CD14-positive monocyte (primary cell): ENCODE data around the gene CTDP1. TPM values are rescaled to one million over a fixed set of nuclear protein-coding genes. Genes with fewer than 3 reads are reported as not detected.

ENCODE experiments used
- DNase-seq, 3 donors: peaks; one replicate each; pipeline ENCODE4 v3.0.0-alpha.2; 2011 to 2022
- H2AFZ ChIP-seq: 2 replicates; pipeline ENCODE4 v1.6.0; 2012; ENCODE audit warnings: mild to moderate bottlenecking, low read depth, low read length, inconsistent platforms; ENCODE audit not compliant: insufficient read depth, poor library complexity, severe bottlenecking
- H3K27ac ChIP-seq, 2 donors: 1 replicate in 1 of 2; 2 replicates in 1 of 2; pipeline ENCODE4 v1.5.1; 2012 to 2013; ENCODE audit warnings: low read length in 2 of 2, control low read depth in 1 of 2, inconsistent platforms in 1 of 2, low read depth in 1 of 2, mild to moderate bottlenecking in 1 of 2
- H3K27me3 ChIP-seq, 2 donors: one replicate each; pipeline versions ENCODE4 v1.6.0 to v1.6.1; 2011 to 2013; ENCODE audit warnings: low read length in 2 of 2; ENCODE audit not compliant: control insufficient read depth in 2 of 2, insufficient read depth in 2 of 2
- H3K36me3 ChIP-seq, 2 donors: replicated peaks in 1 of 2; 1 replicate in 1 of 2; 2 replicates in 1 of 2; pipeline versions ENCODE4 v1.5.1 to v1.6.1; 2012 to 2013; ENCODE audit warnings: low read length in 2 of 2, control low read depth in 1 of 2, inconsistent platforms in 1 of 2, mild to moderate bottlenecking in 1 of 2; ENCODE audit not compliant: insufficient read depth in 2 of 2, control insufficient read depth in 1 of 2
- H3K4me1 ChIP-seq, 2 donors: 1 replicate in 1 of 2; 2 replicates in 1 of 2; pipeline versions ENCODE4 v1.5.1 to v1.6.1; 2012 to 2013; ENCODE audit warnings: low read length in 2 of 2, control low read depth in 1 of 2, inconsistent platforms in 1 of 2, mild to moderate bottlenecking in 1 of 2, moderate library complexity in 1 of 2; ENCODE audit not compliant: insufficient read depth in 2 of 2, control insufficient read depth in 1 of 2
- H3K4me2 ChIP-seq: replicated peaks from 2 replicates; pipeline ENCODE3; 2012; ENCODE audit warnings: low read length, moderate library complexity, mild to moderate bottlenecking; ENCODE audit not compliant: poor library complexity, severe bottlenecking; ENCODE audit errors: extremely low read depth
- H3K4me3 ChIP-seq, 3 experiments: fragments of 200-600 bp in 1 of 3; sonication (generic) in 1 of 3; replicated peaks in 1 of 3; 1 replicate in 2 of 3; 2 replicates in 1 of 3; pipeline ENCODE4 v1.5.1; 2011 to 2013; ENCODE audit warnings: low read length in 3 of 3, mild to moderate bottlenecking in 3 of 3, control low read depth in 2 of 3, low read depth in 2 of 3, inconsistent platforms in 1 of 3, moderate library complexity in 1 of 3
- H3K79me2 ChIP-seq: 2 replicates; pipeline ENCODE4 v1.6.0; 2012; ENCODE audit warnings: mild to moderate bottlenecking, control low read depth, inconsistent platforms, low read length, moderate library complexity; ENCODE audit not compliant: insufficient read depth
- H3K9ac ChIP-seq: 2 replicates; pipeline ENCODE4 v1.6.0; 2017; ENCODE audit warnings: low read length, mild to moderate bottlenecking; ENCODE audit not compliant: insufficient read depth, poor library complexity, severe bottlenecking
- H3K9me3 ChIP-seq, 2 donors: replicated peaks in 1 of 2; 1 replicate in 1 of 2; 2 replicates in 1 of 2; pipeline versions ENCODE4 v1.5.1 to v1.6.1; 2012 to 2013; ENCODE audit warnings: low read length in 2 of 2, control low read depth in 1 of 2; ENCODE audit not compliant: control insufficient read depth in 1 of 2, insufficient read depth in 1 of 2
- H4K20me1 ChIP-seq: 2 replicates; pipeline ENCODE4 v1.6.0; 2012; ENCODE audit warnings: mild to moderate bottlenecking, low read length, control low read depth, moderate library complexity; ENCODE audit not compliant: insufficient read depth
- H3K27ac Mint-ChIP-seq, 7 donors: one replicate each; pipeline ENCODE4 v1.8.0; 2020; ENCODE audit warnings: mild to moderate bottlenecking in 7 of 7, mixed read lengths in 7 of 7, moderate library complexity in 6 of 7, inconsistent platforms in 2 of 7
- H3K27me3 Mint-ChIP-seq, 3 donors: one replicate each; pipeline ENCODE4 v1.8.0; 2021 to 2022; ENCODE audit warnings: low read depth in 3 of 3, mild to moderate bottlenecking in 3 of 3, mixed read lengths in 3 of 3, moderate library complexity in 3 of 3, inconsistent platforms in 1 of 3
- H3K36me3 Mint-ChIP-seq, 2 donors: one replicate each; pipeline ENCODE4 v1.8.0; 2020; ENCODE audit warnings: mixed read lengths in 2 of 2, inconsistent platforms in 1 of 2, mild to moderate bottlenecking in 1 of 2
- H3K4me1 Mint-ChIP-seq: one replicate; pipeline ENCODE4 v1.8.0; 2020; ENCODE audit warnings: mild to moderate bottlenecking, mixed read lengths
- H3K4me3 Mint-ChIP-seq, 2 donors: one replicate each; pipeline ENCODE4 v1.8.0; 2020; ENCODE audit warnings: mild to moderate bottlenecking in 2 of 2, mixed read lengths in 2 of 2, moderate library complexity in 1 of 2
- H3K9me3 Mint-ChIP-seq, 7 donors: one replicate each; pipeline ENCODE4 v1.8.0; 2020 to 2022; ENCODE audit warnings: mixed read lengths in 7 of 7, mild to moderate bottlenecking in 6 of 7, moderate library complexity in 6 of 7, inconsistent platforms in 2 of 7
- CTCF ChIP-seq: fragments of 200-600 bp; IDR thresholded peaks from one replicate; pipeline ENCODE4 v1.8.0; 2022; ENCODE audit warnings: antibody characterized with exemption, mild to moderate bottlenecking
- WGBS: methylation state at CpG from one replicate; pipeline ENCODE4 v1.1.5; 2013; ENCODE audit warnings: missing lambda C conversion rate; ENCODE audit not compliant: insufficient coverage; 5-methylcytosine and 5-hydroxymethylcytosine counted together
- intact Hi-C, 2 donors: fragments of 100-400 bp; cut with micrococcal nuclease; formaldehyde crosslinking; loops; one replicate each; pipeline versions ENCODE4 v1.15.0 to v1.15.1; 2023
- polyA plus RNA-seq, 3 donors: library from polyadenylated mRNA; depleted of rRNA in 1 of 3; unstranded in 2 of 3; stranded (reverse) in 1 of 3; fragments of 300-500 nt in 2 of 3; fragments of >200 nt in 1 of 3; fragmentation: Illumina TruSeq in 2 of 3; gene quantifications; 1 replicate in 2 of 3; 2 replicates in 1 of 3; pipeline ENCODE4 v1.2.3, GENCODE V29; 2012 to 2021

The CTDP1 gene
- polyA plus RNA-seq, 3 donors: 9.1 to 13.9 (median 9.1) TPM

- Histone ChIP-seq H2AFZ (peak overlapping the region; percentile 54), H3K36me3 (no peaks in the 10 kb centered on the region), H3K79me2 (no peaks in the 10 kb centered on the region), H3K4me1 (peaks cover 65 to 92% of the 10 kb centered on the region in 2 donors), H3K4me3 (peak overlapping the region; percentile 7 to 68 (median 9)), H3K9ac (peak overlapping the region; percentile 33), H4K20me1 (no peaks in the 10 kb centered on the region), H3K27me3 (peaks cover 12 to 38% of the 10 kb centered on the region in 2 donors), H3K4me2 (peak overlapping the region; percentile 82), H3K27ac (peak overlapping the region; percentile 38 to 76), H3K9me3 (peaks cover 0 to 4% of the 10 kb centered on the region in 2 donors)
- H3K27ac Mint-ChIP-seq: peak overlapping the region; percentile 67 to 94 (median 88)
- H3K4me1 Mint-ChIP-seq: peaks cover 79% of the 10 kb centered on the region
- intact Hi-C loops: loop anchor here in 1 of 2 donors (10.0 kb wide), 3 partner anchors 108 to 192 kb away; partner anchors contain the start of genes SLC66A2 and TXNL4A
- H3K27me3 Mint-ChIP-seq: peaks cover 32 to 51% (median 46%) of the 10 kb centered on the region in 3 donors
- no peak for TF ChIP-seq CTCF
- WGBS: 28% methylated on average over 38 of the region's 46 CpGs
- peak overlapping the region; percentile 75 to 94 for H3K4me3 Mint-ChIP-seq
- DNase-seq: peak in 2 of 3 donors; percentile 13 to 34
- H3K9me3 Mint-ChIP-seq: peaks cover 3 to 16% (median 6%) of the 10 kb centered on the region in 7 donors
- H3K36me3 Mint-ChIP-seq: peaks cover 12 to 15% of the 10 kb centered on the region in 2 donors
Observed at GRCh38 chr18:79792096-79792987, 112.7 kb downstream of the CTDP1 start.

- Mint-ChIP-seq H3K4me3 (peak overlapping the region; percentile 75 to 94), H3K36me3 (peaks cover 10 to 16% of the 10 kb centered on the region in 2 donors), H3K27me3 (peaks cover 30 to 49% (median 46%) of the 10 kb centered on the region in 3 donors), H3K27ac (peak overlapping the region in 6 of 7 donors; percentile 67 to 94 (median 84)), H3K9me3 (peaks cover 3 to 14% (median 8%) of the 10 kb centered on the region in 7 donors), H3K4me1 (peaks cover 78% of the 10 kb centered on the region)
- H3K4me3 ChIP-seq: peak overlapping the region in 1 of 3 experiments; percentile 68
- H3K36me3 ChIP-seq: no peaks in the 10 kb centered on the region
- intact Hi-C loops: loop anchor here in 1 of 2 donors (10.0 kb wide), 3 partner anchors 108 to 192 kb away; partner anchors contain the start of genes SLC66A2 and TXNL4A
- no peaks in the 10 kb centered on the region for H3K9me3 ChIP-seq
- H4K20me1 ChIP-seq: no peaks in the 10 kb centered on the region
- no peaks in the 10 kb centered on the region for H3K79me2 ChIP-seq
- peaks cover 68 to 92% of the 10 kb centered on the region in 2 donors for H3K4me1 ChIP-seq
- no peak overlapping the region for H3K27ac ChIP-seq
- peak; percentile 67 to 76 (median 74) for DNase-seq
- peaks cover 10 to 38% of the 10 kb centered on the region in 2 donors for H3K27me3 ChIP-seq
- no peak overlapping the region for H3K9ac ChIP-seq
- no peak for TF ChIP-seq CTCF
- peak overlapping the region; percentile 82 for H3K4me2 ChIP-seq
- WGBS: 0% methylated on average over 3 of the region's 4 CpGs
- peak overlapping the region; percentile 54 for H2AFZ ChIP-seq
Observed at GRCh38 chr18:79792988-79793355, 113.4 kb downstream of the CTDP1 start.
